Ovary (tissue), 9 donors: Measurements from ENCODE around the gene TMCO4. TPM values are rescaled to one million over a fixed set of nuclear protein-coding genes. Genes with fewer than 3 reads are reported as not detected.

ENCODE experiments used
- DNase-seq, 5 donors: peaks; one replicate each; pipeline ENCODE4 v3.0.0-alpha.2; 2019 to 2020
- H3K27ac ChIP-seq, 2 donors: fragments of 200-600 bp; one replicate each; pipeline versions ENCODE4 v1.5.1 to v1.8.0; 2019 to 2022
- H3K27me3 ChIP-seq: fragments of 200-600 bp; one replicate; pipeline ENCODE4 v1.8.0; 2022
- H3K36me3 ChIP-seq: fragments of 200-600 bp; sonication (generic); one replicate; pipeline ENCODE4 v1.5.1; 2019
- H3K4me1 ChIP-seq: one replicate; pipeline ENCODE4 v1.8.1; 2013; ENCODE audit warnings: mild to moderate bottlenecking, moderate library complexity; ENCODE audit not compliant: insufficient read depth
- H3K4me3 ChIP-seq: fragments of 200-600 bp; sonication (generic); one replicate; pipeline ENCODE4 v1.5.1; 2017
- H3K9me3 ChIP-seq, 2 donors: fragments of 200-600 bp in 1 of 2; sonication (generic) in 1 of 2; one replicate each; pipeline versions ENCODE4 v1.5.1 to v1.8.1; 2013 to 2019; ENCODE audit warnings: mild to moderate bottlenecking in 1 of 2, moderate library complexity in 1 of 2
- EP300 ChIP-seq: sonication (generic); formaldehyde crosslinking; IDR thresholded peaks from one replicate; pipeline ENCODE4 v1.6.1; 2017; ENCODE audit warnings: antibody characterized with exemption
- POLR2A ChIP-seq: fragments of 450-650 bp; IDR thresholded peaks from one replicate; pipeline ENCODE4 v1.6.1; 2017; ENCODE audit warnings: antibody characterized with exemption, mild to moderate bottlenecking, moderate library complexity
- WGBS, 3 donors: extraction: QIAGEN DNeasy Blood & Tissue Kit in 1 of 3; methylation state at CpG; one replicate each; pipeline versions ENCODE4 v1.1.5 to v1.1.7; 2013 to 2017; 5-methylcytosine and 5-hydroxymethylcytosine counted together
- intact Hi-C, 4 donors: fragments of 100-400 bp; cut with DNase I; formaldehyde crosslinking; loops; one replicate each; pipeline versions ENCODE4 v1.11.0 to v1.15.1; 2022 to 2023
- polyA plus RNA-seq, 2 donors: library from polyadenylated mRNA; stranded (reverse); fragments of 200-250 nt in 1 of 2; fragments of 350-450 nt in 1 of 2; fragmentation: Illumina TruSeq in 1 of 2; extraction: RNeasy Lipid Tissue Mini Kit (QIAGEN cat#74804) in 1 of 2; gene quantifications; one replicate each; pipeline ENCODE4 v1.2.3, GENCODE V29; 2013 to 2014
- total RNA-seq, 7 donors: library from RNA; depleted of rRNA in 2 of 7; stranded (reverse); fragments of >200 nt in 2 of 7; fragmentation: NEBNext Ultra II Directional in 3 of 7; extraction: Animal tissue kit (Norgen Biotek cat#: 25700) in 3 of 7; gene quantifications; one replicate each; pipeline versions ENCODE4 v1.1.0 to v1.2.4, GENCODE V29; 2016 to 2023
- TF ChIP-seq, protein P1 (sequence below), 3 donors: fragments of 450-650 bp in 2 of 3; fragments of 200-600 bp in 1 of 3; IDR thresholded peaks; one replicate each; pipeline versions ENCODE4 v1.5.1 to v1.8.0; 2016 to 2022; ENCODE audit warnings: antibody characterized with exemption in 3 of 3, mild to moderate bottlenecking in 1 of 3
- donor health status: DM: no; HTN: no; CAD: no; lungs with moderate emphysema.
- donor health status: DM: no; HTN: no; CAD: no.
- donor health status: Bipolar disorder and iron deficiency.
- donor health status: DM: yes; HTN: yes; CAD: no.
- donor health status: DM: no; HTN: no; CAD: no.
- donor health status: DM: yes; HTN: yes; CAD: no.

Gene TMCO4
- total and polyA plus RNA-seq, 9 donors, result 14.2 to 26.0 (median 21.4) TPM

DNA sequence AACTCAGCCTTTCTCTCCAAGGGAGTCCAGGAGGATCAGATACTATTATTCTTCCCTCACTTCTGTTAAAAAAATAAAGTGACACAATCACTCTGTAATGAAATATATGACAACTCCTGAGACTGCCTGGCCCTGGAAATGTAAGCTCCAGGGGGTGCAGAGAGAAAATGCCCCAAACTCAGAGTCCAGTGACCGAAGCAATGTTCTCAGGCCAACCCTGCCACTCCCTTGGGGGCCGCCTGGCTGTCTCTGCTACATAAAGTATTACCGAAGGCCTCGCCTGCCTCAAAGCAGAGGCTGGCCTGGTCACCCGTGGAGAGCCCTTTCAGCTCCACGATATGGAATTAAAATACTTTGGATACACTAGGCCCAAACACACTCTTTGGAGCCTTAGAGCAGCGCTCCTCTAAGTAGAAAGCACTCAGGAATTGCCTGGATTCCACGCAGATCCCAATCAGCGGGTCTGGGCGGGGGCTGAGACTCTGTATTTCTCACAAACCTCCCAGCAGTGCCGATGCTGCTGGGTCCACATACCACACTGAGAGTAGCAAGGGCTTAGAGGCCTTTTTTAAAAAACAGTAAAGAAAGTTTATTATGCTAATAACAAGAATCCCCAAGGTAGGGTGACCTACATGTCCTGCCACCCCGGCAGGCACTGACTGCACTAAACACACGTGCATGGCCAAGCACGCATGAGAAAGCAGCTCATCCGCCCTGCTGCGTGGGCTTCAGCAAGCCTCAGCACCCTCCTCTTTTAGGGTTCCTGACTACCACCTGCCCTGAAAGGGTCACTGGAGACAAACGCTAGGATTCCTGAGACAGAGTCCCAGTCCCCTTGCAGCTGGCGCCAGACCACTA lies 31.1 kb downstream of the TMCO4 start:
- H3K9me3 ChIP-seq, result no peaks in the 10 kb centered on the region
- TF ChIP-seq EP300 (no peak), POLR2A (no peak)
- TF ChIP-seq, protein P1, sequence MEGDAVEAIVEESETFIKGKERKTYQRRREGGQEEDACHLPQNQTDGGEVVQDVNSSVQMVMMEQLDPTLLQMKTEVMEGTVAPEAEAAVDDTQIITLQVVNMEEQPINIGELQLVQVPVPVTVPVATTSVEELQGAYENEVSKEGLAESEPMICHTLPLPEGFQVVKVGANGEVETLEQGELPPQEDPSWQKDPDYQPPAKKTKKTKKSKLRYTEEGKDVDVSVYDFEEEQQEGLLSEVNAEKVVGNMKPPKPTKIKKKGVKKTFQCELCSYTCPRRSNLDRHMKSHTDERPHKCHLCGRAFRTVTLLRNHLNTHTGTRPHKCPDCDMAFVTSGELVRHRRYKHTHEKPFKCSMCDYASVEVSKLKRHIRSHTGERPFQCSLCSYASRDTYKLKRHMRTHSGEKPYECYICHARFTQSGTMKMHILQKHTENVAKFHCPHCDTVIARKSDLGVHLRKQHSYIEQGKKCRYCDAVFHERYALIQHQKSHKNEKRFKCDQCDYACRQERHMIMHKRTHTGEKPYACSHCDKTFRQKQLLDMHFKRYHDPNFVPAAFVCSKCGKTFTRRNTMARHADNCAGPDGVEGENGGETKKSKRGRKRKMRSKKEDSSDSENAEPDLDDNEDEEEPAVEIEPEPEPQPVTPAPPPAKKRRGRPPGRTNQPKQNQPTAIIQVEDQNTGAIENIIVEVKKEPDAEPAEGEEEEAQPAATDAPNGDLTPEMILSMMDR (IDR thresholded peaks at IDR 0.05), result no peak
- intact Hi-C loops, result no loop called here
- 83 to 86% (median 86%) methylated on average over 18 of the region's 18 CpGs for WGBS, 3 donors
- no peaks in the 10 kb centered on the region for H3K36me3 ChIP-seq
- no peak overlapping the region for H3K4me3 ChIP-seq
- H3K27me3 ChIP-seq, result no peaks in the 10 kb centered on the region
- no peak overlapping the region for H3K27ac ChIP-seq
- H3K4me1 ChIP-seq, result no peaks in the 10 kb centered on the region
- DNase-seq, result no peak

DNA sequence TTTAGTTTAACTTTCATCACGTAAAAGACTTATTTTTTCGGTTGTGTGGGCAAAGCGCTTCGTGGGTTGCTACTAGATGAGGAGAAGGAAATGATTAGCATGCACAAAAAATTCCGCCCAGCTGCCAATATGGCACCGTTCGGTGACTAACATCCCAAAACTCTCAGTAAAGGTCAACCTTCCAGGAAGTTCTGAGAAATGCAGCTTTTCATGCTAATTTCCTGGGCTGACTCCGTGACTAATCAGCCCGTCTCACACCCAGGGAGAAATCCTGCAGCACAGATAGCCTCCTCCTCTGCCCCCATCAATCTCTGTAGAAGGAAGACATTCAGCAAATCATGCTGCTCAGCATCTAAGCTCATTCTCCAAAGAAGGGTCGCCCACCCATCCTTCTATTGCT lies 34.1 kb downstream of the TMCO4 start:
- Histone ChIP-seq H3K27me3 (no peaks in the 10 kb centered on the region), H3K36me3 (no peaks in the 10 kb centered on the region), H3K9me3 (no peaks in the 10 kb centered on the region), H3K4me3 (no peak overlapping the region), H3K27ac (no peak overlapping the region), H3K4me1 (no peaks in the 10 kb centered on the region)
- TF ChIP-seq POLR2A (no peak), EP300 (no peak)
- TF ChIP-seq, protein P1 (IDR thresholded peaks at IDR 0.05), result no peak
- intact Hi-C loops, result no loop called here
- DNase-seq, result no peak
- 69 to 75% (median 72%) methylated on average over 10 of the region's 10 CpGs for WGBS, 3 donors

GRCh38 chr1:19764848-19765247 lies 34.9 kb downstream of the TMCO4 start:
- no peak for DNase-seq
- Histone ChIP-seq H3K27ac (no peak overlapping the region), H3K9me3 (no peaks in the 10 kb centered on the region), H3K27me3 (no peaks in the 10 kb centered on the region), H3K36me3 (no peaks in the 10 kb centered on the region), H3K4me3 (no peak overlapping the region), H3K4me1 (no peaks in the 10 kb centered on the region)
- TF ChIP-seq EP300 (no peak), POLR2A (no peak)
- TF ChIP-seq, protein P1 (IDR thresholded peaks at IDR 0.05), result no peak
- 89 to 90% (median 89%) methylated on average over 5 of the region's 5 CpGs for WGBS, 3 donors
- intact Hi-C loops, result no loop called here

DNA sequence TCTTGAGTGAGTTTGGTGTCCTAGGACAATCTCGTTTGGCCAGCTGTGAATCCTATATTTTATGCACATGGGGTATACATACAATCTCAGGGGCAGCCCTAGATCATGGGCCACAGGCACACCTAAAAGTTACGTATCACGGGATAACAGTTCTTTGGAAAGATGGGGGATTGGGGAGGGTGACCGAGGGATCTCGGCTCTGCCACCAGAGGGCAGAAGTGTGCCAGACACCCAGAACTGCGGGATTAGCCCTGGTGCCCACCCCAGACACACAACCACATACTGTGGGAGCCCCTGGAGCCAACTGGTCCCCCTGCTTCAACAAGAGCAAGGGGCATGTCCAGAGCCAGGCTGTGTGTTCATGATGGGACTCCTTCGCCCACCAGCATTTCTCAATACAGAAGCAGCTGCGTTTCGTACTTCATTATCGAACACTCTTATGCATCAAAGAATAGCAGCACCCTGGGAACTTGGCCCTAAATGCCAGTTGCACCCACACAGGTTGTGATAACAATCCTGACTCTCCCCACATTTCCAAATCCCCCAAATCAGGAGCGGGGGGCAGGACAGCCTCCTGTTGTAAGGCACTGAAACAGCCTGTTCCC lies 37.4 kb downstream of the TMCO4 start:
- DNase-seq, result peak in 4 of 5 donors; percentile 13 to 58 (median 44)
- TF ChIP-seq EP300 (no peak), POLR2A (no peak)
- TF ChIP-seq, protein P1 (IDR thresholded peaks at IDR 0.05), result peak; percentile 12 to 42 (median 30)
- Histone ChIP-seq H3K36me3 (no peaks in the 10 kb centered on the region), H3K4me3 (no peak overlapping the region), H3K9me3 (no peaks in the 10 kb centered on the region), H3K4me1 (no peaks in the 10 kb centered on the region), H3K27me3 (no peaks in the 10 kb centered on the region), H3K27ac (no peak overlapping the region)
- WGBS, 3 donors, result 65 to 71% (median 66%) methylated on average over 11 of the region's 11 CpGs
- intact Hi-C loops, result no loop called here
